ENCODE measurements around the gene RPP40.
"Not testable (repeated sequence)": the region's sequence is repeated elsewhere in the genome, so short reads cannot be mapped to it uniquely, and the experiment has no call there.

Gene RPP40

DNA sequence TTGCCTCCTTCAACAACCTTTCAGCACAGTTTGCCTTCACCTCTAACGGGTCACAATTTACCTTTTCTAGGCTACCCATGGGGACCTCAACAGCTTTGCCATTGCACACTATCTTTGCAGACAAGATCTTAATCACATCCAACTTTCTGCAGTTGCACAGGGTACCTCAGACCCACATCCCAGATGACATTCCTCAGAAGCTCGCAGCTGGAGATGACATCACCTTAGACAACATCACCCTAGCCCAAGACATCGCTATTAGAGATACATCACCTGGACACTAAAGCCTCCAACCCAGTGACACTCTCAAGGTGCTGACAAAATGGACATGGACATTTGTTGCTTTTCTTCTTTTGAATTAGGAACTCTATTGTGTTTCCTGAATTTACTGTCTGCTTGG, 38.6 kb upstream of the RPP40 start:
- TF ChIP-seq, protein P1, sequence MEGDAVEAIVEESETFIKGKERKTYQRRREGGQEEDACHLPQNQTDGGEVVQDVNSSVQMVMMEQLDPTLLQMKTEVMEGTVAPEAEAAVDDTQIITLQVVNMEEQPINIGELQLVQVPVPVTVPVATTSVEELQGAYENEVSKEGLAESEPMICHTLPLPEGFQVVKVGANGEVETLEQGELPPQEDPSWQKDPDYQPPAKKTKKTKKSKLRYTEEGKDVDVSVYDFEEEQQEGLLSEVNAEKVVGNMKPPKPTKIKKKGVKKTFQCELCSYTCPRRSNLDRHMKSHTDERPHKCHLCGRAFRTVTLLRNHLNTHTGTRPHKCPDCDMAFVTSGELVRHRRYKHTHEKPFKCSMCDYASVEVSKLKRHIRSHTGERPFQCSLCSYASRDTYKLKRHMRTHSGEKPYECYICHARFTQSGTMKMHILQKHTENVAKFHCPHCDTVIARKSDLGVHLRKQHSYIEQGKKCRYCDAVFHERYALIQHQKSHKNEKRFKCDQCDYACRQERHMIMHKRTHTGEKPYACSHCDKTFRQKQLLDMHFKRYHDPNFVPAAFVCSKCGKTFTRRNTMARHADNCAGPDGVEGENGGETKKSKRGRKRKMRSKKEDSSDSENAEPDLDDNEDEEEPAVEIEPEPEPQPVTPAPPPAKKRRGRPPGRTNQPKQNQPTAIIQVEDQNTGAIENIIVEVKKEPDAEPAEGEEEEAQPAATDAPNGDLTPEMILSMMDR (IDR thresholded peaks at IDR 0.05; ENCODE audit: borderline replicate concordance, insufficient read depth, low read depth, low read length) = no peak
- H3K4me3 ChIP-seq (ENCODE audit: low read depth, low read length) = no peak overlapping the region

DNA sequence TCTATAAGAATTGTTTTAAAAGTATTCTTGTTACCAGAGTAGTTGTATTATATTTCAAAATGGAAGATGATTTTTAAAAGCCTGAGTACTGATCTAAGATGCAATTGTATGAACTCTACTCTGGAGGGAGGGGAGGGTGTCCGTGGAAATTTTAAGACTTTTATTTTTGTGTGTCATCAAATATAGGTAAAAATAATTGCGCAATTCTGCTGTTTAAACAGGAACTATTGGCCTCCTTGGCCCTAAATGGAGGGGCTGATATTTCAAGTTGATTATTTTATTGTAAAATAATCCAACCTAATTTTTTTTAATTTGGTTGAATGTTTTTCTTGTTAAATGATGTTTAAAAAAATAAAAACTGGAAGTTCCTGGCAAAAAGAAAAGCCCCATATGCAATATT, 38.1 kb upstream of the RPP40 start:
- TF ChIP-seq, protein P1 (IDR thresholded peaks at IDR 0.05; ENCODE audit: borderline replicate concordance, insufficient read depth, low read depth, low read length) = no peak

DNA sequence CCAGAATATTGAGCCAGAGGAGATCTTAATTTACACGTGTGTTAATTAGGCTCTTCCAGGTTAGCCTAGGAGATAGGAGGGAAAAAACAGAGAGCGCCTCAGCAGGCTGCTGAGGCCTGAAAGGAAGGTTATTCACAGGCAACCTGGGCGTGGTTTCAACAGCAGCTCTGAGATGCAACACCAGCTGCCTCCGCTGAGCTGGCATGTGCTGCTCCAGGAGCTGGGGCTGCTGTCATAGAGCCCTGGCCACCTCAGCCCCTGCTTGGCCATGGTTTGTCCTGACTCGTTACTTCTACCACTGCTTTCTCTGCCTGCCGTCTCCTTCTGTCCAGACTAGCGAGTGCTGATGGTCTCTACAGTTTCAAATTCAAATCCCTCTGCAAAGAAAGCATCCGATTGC, 32.4 kb upstream of the RPP40 start:
- H3K4me3 ChIP-seq (ENCODE audit: low read depth, low read length) = no peak overlapping the region
- TF ChIP-seq, protein P1 (IDR thresholded peaks at IDR 0.05; ENCODE audit: borderline replicate concordance, insufficient read depth, low read depth, low read length) = no peak

More for the DNA sequence above, 38.1 kb upstream of the RPP40 start:
- no peak overlapping the region for H3K4me3 ChIP-seq (ENCODE audit: low read depth, low read length)

DNA sequence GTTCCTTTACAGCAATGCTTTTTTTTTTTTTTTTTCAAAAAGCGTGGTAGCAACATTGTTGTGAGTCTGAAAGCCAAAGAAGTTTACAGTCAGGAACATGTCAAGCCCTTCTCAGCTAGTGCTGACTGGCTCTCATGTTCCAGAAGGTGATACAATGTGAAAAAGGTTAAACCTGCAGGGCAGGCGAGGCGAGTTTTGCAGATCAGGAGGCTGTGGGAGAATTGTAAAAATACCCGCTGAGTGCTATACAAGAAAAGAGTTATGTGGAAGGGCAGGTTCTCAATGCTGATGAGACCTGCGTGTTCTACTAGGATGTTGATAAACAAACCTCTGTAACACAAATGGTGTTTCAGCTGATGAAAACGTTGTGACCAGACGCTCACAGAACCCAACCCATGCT, 30.9 kb upstream of the RPP40 start:
- TF ChIP-seq, protein P1 (IDR thresholded peaks at IDR 0.05; ENCODE audit: borderline replicate concordance, insufficient read depth, low read depth, low read length) = no peak
- no peak overlapping the region for H3K4me3 ChIP-seq (ENCODE audit: low read depth, low read length)

DNA sequence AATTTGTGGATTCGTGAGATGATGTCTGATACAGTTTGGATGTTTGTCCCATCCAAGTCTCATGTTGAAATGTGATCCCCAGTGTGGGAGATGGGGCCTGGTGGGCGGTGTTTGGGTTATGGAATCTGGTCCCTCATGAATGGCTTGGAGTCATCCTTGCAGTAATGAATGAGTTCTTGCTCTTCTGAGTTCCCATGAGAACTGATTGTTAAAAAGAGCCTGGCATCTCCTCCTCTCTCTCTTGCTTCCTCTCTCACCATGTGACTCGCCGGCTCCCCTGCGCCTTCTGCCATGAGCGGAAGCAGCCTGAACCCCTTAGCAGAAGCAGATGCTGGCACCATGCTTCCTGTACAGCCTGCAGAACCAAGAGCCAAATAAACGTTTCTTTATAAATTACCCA, 30.5 kb upstream of the RPP40 start:
- H3K4me3 ChIP-seq (ENCODE audit: low read depth, low read length) = no peak overlapping the region
- TF ChIP-seq, protein P1 (IDR thresholded peaks at IDR 0.05; ENCODE audit: borderline replicate concordance, insufficient read depth, low read depth, low read length) = no peak

DNA sequence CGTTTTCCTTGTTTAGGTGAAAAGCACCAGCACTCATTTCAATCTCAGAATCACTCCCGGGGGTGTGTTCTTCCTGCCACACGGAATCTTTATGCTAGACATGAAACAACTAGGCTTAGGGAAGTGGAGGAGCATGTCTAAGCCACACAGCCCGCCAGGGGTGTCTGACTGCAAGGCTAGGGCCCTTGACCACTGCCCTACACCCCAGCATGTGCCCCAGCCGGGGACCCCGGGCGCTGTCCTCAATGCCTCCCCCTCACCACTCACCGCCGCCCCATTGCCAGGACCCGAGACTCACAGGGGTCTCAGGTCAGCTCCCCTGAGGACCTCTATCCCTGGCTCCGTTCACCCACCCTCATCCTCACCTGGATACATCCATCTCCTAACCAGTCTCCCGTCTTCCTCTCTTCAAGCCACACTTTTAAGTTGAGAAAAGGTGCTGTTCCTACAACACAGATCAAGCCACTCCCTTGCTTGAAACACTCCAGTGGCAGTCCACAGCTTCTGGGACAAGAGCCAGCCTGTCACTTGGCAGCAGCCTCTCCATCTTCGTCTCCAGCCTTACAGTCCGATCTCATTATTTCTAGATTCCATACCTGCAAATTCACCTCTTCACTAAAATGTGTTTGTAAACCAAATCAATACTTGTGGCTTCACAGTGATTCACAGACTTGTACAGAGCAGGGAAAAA, 29.5 kb upstream of the RPP40 start:
- not testable (repeated sequence) for H3K4me3 ChIP-seq (ENCODE audit: low read depth, low read length)

DNA sequence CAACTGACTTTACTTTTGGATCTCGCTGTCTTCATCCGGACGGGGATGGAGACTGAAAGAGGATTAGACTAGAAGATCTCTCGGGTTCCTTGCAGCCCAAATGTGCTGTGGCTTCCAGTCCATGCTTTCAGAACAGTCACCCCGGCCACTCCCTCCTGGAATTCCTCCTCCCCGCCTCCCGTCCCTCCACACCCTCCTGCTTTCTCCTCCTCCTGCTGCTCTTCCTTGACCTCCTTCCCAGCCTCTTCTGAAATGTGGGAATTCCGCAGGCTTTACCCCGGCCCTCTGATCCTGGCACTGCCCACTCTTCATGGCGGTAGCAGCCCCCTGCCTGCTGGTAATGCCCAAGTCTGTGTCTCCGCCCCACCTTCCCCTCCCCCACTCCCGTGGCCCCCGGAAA, 28.9 kb upstream of the RPP40 start:
- H3K4me3 ChIP-seq (ENCODE audit: low read depth, low read length) = not testable (repeated sequence)

DNA sequence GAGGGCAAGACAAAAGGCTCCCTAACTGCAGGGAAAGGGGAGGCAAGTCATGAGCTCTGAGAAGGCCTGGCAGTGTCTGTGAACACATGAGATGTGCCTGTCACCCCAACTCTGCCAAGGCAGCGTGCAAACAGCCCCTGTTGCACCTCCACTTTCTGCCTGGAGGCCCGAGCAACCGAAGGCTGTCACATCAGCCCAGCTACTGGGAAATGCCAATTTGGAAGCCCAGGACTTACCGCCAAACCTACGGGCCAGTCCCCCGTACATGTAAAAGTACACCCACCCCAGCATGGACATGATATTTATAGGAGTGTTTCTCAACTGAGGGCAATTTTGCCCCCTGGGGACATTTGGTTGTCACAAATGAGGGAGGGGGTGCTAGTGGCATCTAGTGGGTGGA, 27.3 kb upstream of the RPP40 start:
- no peak overlapping the region for H3K4me3 ChIP-seq (ENCODE audit: low read depth, low read length)
- TF ChIP-seq, protein P1 (IDR thresholded peaks at IDR 0.05; ENCODE audit: borderline replicate concordance, insufficient read depth, low read depth, low read length) = no peak

Data from GM12875 (cell line).